SIG-M5 (cell line): Measurements from ENCODE around the gene TM9SF4.

Experiments
- DNase-seq: peaks from one replicate; lab custom pipeline; 2025; lab: John Stamatoyannopoulos, UW

The TM9SF4 gene

GRCh38 chr20:32109392-32110172 lies at the start of gene TM9SF4:
TSS of gene TM9SF4 (plus strand) at chr20:32109714. CDS start at chr20:32109741, 27 bp downstream.
- DNase-seq, result peak; percentile 76

- peak; percentile 72 for DNase-seq
Measured at GRCh38 chr20:32062776-32063170, 46.7 kb upstream of the TM9SF4 start.

- DNase-seq, result no peak
Measured at GRCh38 chr20:32063695-32064094, 45.8 kb upstream of the TM9SF4 start.

- no peak for DNase-seq
Measured at GRCh38 chr20:32064667-32065066, 44.8 kb upstream of the TM9SF4 start.

GRCh38 chr20:32067234-32067821 lies 42.2 kb upstream of the TM9SF4 start:
- no peak for DNase-seq

GRCh38 chr20:32068174-32068573 lies 41.3 kb upstream of the TM9SF4 start:
- DNase-seq, result no peak

- no peak for DNase-seq
Measured at GRCh38 chr20:32069711-32070110, 39.8 kb upstream of the TM9SF4 start.

GRCh38 chr20:32070282-32070681 lies 39.2 kb upstream of the TM9SF4 start:
- DNase-seq, result no peak

GRCh38 chr20:32070690-32071213 lies 38.8 kb upstream of the TM9SF4 start:
- no peak for DNase-seq

- DNase-seq, result no peak
Measured at GRCh38 chr20:32071395-32072167, 37.9 kb upstream of the TM9SF4 start.

GRCh38 chr20:32072168-32072750 lies 37.3 kb upstream of the TM9SF4 start:
- DNase-seq, result no peak

GRCh38 chr20:32075534-32075933 lies 34.0 kb upstream of the TM9SF4 start:
- no peak for DNase-seq

- no peak for DNase-seq
Measured at GRCh38 chr20:32077190-32077589, 32.3 kb upstream of the TM9SF4 start.

GRCh38 chr20:32078322-32078721 lies 31.2 kb upstream of the TM9SF4 start:
- DNase-seq, result no peak

GRCh38 chr20:32078791-32079190 lies 30.7 kb upstream of the TM9SF4 start:
- DNase-seq, result no peak

GRCh38 chr20:32079655-32080109 lies 29.8 kb upstream of the TM9SF4 start:
- no peak for DNase-seq

GRCh38 chr20:32080783-32081182 lies 28.7 kb upstream of the TM9SF4 start:
- DNase-seq, result no peak

GRCh38 chr20:32083469-32083868 lies 26.0 kb upstream of the TM9SF4 start:
- no peak for DNase-seq

GRCh38 chr20:32087070-32087469 lies 22.4 kb upstream of the TM9SF4 start:
- no peak for DNase-seq

GRCh38 chr20:32088759-32089158 lies 20.8 kb upstream of the TM9SF4 start:
- no peak for DNase-seq

GRCh38 chr20:32089637-32090362 lies 19.7 kb upstream of the TM9SF4 start:
- DNase-seq, result no peak
